Measurements from ENCODE around the gene EFHC1. TPM values are rescaled to one million over a fixed set of nuclear protein-coding genes. Genes with fewer than 3 reads are reported as not detected.
A peak's percentile ranks its signal among the peaks of the same experiment; 100 is the strongest.

Gene EFHC1
- total RNA-seq, 1 donor from 2014 or later, result 43.7 TPM

- H3K27ac Mint-ChIP-seq (ENCODE audit: unreplicated experiment), result peak overlapping the region; percentile 90
- TF ChIP-seq, protein P1, sequence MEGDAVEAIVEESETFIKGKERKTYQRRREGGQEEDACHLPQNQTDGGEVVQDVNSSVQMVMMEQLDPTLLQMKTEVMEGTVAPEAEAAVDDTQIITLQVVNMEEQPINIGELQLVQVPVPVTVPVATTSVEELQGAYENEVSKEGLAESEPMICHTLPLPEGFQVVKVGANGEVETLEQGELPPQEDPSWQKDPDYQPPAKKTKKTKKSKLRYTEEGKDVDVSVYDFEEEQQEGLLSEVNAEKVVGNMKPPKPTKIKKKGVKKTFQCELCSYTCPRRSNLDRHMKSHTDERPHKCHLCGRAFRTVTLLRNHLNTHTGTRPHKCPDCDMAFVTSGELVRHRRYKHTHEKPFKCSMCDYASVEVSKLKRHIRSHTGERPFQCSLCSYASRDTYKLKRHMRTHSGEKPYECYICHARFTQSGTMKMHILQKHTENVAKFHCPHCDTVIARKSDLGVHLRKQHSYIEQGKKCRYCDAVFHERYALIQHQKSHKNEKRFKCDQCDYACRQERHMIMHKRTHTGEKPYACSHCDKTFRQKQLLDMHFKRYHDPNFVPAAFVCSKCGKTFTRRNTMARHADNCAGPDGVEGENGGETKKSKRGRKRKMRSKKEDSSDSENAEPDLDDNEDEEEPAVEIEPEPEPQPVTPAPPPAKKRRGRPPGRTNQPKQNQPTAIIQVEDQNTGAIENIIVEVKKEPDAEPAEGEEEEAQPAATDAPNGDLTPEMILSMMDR (conservative IDR thresholded peaks at IDR 0.05), result no peak
- no peaks in the 10 kb centered on the region for H3K4me1 Mint-ChIP-seq
- no peak for DNase-seq (ENCODE audit: low read depth, low spot score)
- H3K4me3 Mint-ChIP-seq, result no peak overlapping the region
- H3K36me3 Mint-ChIP-seq (ENCODE audit: low read depth), result peaks cover 11% of the 10 kb centered on the region
- H3K27me3 Mint-ChIP-seq (ENCODE audit: low read depth), result no peaks in the 10 kb centered on the region
- H3K9me3 Mint-ChIP-seq, result no peaks in the 10 kb centered on the region
Measured at GRCh38 chr6:52503851-52504781, 84.0 kb downstream of the EFHC1 start.

- H3K4me1 Mint-ChIP-seq, result no peaks in the 10 kb centered on the region
- no peak overlapping the region for H3K4me3 Mint-ChIP-seq
- H3K27ac Mint-ChIP-seq (ENCODE audit: unreplicated experiment), result peak overlapping the region; percentile 90
- H3K36me3 Mint-ChIP-seq (ENCODE audit: low read depth), result peaks cover 13% of the 10 kb centered on the region
- no peaks in the 10 kb centered on the region for H3K9me3 Mint-ChIP-seq
- no peaks in the 10 kb centered on the region for H3K27me3 Mint-ChIP-seq (ENCODE audit: low read depth)
- TF ChIP-seq, protein P1 (conservative IDR thresholded peaks at IDR 0.05), result no peak
- no peak for DNase-seq (ENCODE audit: low read depth, low spot score)
Measured at GRCh38 chr6:52504782-52505136, 84.6 kb downstream of the EFHC1 start.

DNA sequence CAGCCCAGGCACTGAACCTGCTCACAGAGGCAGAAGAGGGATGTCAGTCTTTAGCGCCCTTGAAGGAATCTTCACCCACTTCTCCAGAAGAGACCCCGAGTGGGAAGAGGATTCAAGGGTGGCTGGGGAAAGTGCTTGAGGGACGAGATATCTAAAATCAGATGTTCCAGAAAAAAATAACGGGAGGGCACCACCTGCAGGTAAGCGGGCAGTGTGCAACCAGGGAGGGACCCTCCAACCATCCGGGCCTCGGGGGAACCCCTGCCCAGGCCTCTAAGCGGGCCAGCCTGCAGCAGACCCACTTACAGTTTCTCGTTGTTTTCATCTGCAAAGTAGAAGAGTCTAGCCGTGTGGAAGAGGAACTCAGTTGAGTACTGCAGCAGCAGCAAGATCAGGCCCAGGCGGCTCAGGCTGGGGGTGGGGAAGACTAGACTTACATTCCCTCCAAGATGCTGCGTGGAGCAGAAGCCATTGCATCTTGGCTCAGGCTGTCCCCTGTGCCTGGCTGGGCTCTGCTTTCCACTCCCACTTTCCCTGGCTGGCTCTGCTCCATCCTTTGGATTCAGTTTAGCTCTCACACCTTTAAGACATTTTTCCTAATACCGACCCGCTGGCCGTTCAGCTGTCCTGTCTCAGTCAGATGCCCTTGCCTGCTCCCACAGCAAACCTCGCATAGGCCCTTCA, 85.7 kb downstream of the EFHC1 start:
- Mint-ChIP-seq H3K27ac (ENCODE audit: unreplicated experiment) (no peak overlapping the region), H3K4me3 (no peak overlapping the region), H3K9me3 (no peaks in the 10 kb centered on the region), H3K27me3 (ENCODE audit: low read depth) (no peaks in the 10 kb centered on the region), H3K36me3 (ENCODE audit: low read depth) (peaks cover 13% of the 10 kb centered on the region), H3K4me1 (no peaks in the 10 kb centered on the region)
- no peak for DNase-seq (ENCODE audit: low read depth, low spot score)
- TF ChIP-seq, protein P1 (conservative IDR thresholded peaks at IDR 0.05), result no peak

GRCh38 chr6:52506476-52506875, 86.3 kb downstream of the EFHC1 start:
- no peaks in the 10 kb centered on the region for H3K9me3 Mint-ChIP-seq
- no peak for DNase-seq (ENCODE audit: low read depth, low spot score)
- H3K27ac Mint-ChIP-seq (ENCODE audit: unreplicated experiment), result no peak overlapping the region
- no peak overlapping the region for H3K4me3 Mint-ChIP-seq
- peaks cover 13% of the 10 kb centered on the region for H3K36me3 Mint-ChIP-seq (ENCODE audit: low read depth)
- TF ChIP-seq, protein P1 (conservative IDR thresholded peaks at IDR 0.05), result no peak
- no peaks in the 10 kb centered on the region for H3K4me1 Mint-ChIP-seq
- H3K27me3 Mint-ChIP-seq (ENCODE audit: low read depth), result no peaks in the 10 kb centered on the region

DNA sequence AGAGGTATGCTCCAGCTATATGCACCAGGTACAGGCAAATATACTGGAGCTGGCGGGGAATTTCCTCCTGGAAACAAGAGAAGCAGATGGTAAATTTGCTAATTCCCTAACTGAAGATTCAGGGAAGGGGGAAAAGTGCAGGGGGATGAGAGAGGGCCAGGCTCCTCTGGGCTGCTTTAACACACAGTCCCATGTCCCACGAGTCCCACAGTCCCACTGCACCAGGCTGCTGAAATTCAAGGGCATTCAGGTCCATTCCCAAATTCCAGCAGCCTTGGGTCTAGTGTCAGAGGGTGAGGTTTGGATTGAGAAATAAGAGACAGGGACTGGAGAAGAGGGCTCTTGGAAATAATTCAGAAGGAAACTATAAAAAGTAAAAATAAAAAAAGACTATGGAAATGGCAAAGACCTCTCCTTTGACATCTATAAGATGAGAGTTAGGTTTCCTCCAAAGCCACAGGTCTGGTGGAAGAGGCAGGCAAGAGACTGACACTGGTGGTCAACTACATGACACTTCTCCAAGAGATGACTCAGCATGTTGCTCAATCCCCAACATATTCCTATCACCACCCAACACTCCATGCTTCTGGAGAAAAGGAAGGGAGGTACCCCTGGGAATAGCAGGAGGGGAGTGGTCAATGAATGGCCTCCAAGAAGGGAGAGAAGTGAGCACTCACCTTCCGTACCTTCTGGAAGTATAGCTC, 87.6 kb downstream of the EFHC1 start:
- no peak for DNase-seq (ENCODE audit: low read depth, low spot score)
- H3K9me3 Mint-ChIP-seq, result no peaks in the 10 kb centered on the region
- H3K4me3 Mint-ChIP-seq, result no peak overlapping the region
- H3K27me3 Mint-ChIP-seq (ENCODE audit: low read depth), result no peaks in the 10 kb centered on the region
- TF ChIP-seq, protein P1 (conservative IDR thresholded peaks at IDR 0.05), result no peak
- H3K4me1 Mint-ChIP-seq, result peaks cover 10% of the 10 kb centered on the region
- H3K36me3 Mint-ChIP-seq (ENCODE audit: low read depth), result peaks cover 13% of the 10 kb centered on the region
- peak overlapping the region; percentile 40 for H3K27ac Mint-ChIP-seq (ENCODE audit: unreplicated experiment)
